GM19438 (cell line): Measurements from ENCODE around the gene RRBP1.

Experiments
- ATAC-seq: cut with Tn5 transposase; IDR thresholded peaks from one replicate; pipeline ENCODE4 v1.9.1; 2021; ENCODE audit warnings: low read depth; ENCODE audit not compliant: unreplicated experiment

The RRBP1 gene

DNA sequence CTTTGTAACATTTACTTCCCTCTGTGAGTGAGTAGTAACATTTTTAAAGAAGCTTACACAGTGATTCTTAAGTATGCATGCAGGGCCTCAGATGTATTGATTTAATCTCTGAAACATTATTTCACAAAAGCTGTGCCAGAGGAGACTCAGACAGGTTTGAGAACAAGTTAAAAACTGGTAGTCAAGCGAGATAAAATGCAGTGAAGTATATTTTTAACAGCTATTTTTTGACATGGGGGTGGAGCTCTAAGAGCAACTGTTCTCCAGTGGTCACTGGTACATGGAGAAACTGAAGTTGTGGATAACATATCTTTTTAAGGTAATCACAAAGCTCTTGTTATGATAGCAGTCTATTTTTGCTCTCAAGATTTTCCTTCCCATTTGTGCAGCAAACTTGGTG, 91.8 kb downstream of the RRBP1 start:
- no peak for ATAC-seq

DNA sequence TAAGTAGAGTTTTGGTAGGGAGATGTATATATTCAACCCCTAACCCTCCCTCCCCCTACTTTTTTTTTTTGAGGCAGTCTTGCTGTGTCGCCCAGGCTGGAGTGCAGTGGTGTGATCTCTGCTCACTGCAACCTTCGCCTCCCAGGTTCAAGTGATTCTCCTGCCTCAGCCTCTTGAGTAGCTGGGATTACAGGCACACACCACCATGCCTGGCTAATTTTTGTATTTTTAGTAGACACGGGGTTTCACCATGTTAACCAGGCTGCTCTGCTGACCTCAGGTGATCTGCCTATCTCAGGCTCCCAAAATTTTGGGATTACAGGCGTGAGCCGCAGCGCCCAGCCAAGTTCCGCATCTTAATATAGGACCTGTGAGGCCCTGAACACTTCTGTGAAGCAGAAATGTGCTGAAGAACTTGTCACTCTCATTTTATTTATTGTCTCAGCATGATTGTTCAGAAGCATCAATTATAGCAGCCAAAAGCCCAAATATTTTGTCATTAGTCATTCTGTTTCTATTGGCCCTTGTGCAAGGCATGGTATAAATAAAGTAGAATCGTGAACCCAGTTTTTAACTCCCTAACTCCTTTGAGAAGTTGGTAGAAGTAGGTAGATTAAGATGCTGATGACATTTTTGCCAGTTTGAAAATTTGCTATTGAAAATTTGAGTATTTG, 92.7 kb downstream of the RRBP1 start:
- ATAC-seq: no peak

DNA sequence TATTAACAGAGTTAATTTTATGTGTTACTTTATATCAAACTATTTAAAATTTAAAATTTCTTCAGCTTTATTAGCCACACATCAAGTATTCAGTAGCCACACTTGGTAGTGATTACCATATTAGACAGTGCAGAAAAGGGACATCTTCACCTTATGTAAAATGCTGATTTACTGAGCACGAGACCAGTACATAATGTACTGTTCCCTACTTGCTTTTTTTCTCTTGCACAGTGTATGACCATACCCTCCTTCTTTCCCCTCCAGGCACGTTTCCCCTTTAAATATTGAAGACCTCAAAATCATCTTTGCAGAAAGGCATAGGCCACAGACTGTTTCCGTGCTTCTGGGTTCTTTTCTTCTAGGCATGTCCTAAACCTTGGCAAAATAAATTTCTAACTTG, 94.2 kb downstream of the RRBP1 start:
- no peak for ATAC-seq

DNA sequence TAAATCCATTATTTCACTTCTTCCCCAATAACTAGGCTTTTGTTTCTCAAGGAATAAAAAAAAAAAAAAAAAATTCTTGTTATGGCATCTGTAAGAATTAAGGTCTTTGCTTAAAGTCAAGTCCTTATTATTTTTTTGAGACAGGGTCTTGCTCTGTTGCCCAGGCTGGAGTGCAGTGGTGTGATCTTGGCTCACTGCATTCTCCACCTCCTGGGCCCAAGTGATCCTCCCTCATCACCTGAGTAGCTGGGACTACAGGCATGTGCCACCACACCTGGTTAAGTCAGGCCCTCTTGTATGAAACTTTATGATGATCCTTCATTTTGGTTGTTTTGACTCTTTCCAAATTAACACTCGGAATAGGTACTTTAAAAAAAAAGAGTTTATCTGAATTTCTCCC, 94.9 kb downstream of the RRBP1 start:
- ATAC-seq: no peak

DNA sequence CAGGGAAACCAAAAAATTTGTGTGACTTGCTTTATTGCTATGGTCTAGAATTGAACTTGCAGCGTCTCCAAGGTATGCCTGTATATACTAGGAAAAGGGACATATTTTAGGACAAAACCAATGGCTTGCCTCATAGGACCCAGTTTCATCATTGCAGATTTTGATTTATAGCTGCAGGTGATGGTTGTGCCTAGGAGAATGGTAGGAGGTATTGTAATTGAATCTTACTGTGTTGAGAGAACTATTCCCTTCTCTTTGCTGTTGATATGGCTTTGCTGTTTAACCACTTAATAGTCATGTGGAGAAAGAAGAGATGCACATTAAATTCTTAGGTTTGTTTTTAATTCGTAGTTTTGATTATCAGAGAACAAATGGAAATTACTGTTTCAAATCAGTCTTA, 95.8 kb downstream of the RRBP1 start:
- ATAC-seq: no peak

DNA sequence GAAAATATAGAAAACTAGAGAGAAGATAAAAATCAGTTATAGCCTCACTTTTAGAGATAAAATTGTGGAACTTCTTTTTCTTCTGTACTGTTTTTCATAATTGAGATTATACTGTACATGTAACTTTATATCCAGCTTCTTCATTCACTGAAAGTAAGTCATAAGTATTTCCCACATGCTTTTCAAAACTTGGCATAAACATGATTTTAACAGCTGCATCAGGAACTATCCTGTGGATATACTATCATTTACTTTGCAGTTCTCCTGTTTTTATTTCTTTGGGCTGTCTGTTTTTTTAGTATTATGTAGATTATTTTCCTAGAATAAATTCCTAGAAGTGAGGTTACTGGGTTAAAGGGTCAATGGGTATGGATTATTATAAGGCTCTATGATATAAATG, 97.4 kb downstream of the RRBP1 start:
- ATAC-seq: no peak

DNA sequence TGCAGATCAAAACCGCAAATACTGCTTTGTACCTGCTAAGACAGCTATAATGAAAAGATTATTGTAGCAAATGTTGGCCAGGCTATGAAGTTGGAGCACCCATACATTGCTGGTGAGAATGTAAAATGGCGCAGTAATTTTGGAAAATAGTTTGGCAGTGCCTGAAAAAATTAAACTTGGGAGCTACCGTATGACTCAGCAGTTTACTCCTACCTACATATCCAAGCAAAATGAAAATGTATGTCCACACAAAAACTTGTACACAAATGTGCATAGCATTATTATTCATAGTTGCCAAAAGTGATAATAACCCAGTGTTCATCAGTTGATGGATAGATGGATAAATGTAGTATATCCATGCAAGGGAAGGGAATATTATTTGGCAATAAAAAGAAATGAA, 98.9 kb downstream of the RRBP1 start:
- ATAC-seq: no peak

DNA sequence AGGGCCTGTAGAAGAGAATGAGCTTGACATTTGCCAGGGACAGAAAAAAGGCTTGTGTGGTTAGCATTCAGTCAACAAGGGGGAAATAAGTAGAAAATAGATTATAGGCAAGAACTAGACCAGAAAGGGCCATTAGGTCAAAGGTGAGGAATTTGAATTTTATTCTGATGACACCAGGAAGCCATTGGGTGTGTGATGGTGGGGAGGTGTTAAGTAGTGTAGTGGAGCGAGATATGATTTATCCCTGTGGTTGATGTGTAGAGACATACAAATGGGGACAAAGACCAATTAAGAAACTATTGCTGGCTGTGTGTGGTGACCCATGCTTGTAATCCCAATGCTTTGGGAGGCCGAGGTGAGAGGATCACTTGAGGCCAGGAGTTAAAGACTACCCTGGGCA, 101.1 kb downstream of the RRBP1 start:
- no peak for ATAC-seq

DNA sequence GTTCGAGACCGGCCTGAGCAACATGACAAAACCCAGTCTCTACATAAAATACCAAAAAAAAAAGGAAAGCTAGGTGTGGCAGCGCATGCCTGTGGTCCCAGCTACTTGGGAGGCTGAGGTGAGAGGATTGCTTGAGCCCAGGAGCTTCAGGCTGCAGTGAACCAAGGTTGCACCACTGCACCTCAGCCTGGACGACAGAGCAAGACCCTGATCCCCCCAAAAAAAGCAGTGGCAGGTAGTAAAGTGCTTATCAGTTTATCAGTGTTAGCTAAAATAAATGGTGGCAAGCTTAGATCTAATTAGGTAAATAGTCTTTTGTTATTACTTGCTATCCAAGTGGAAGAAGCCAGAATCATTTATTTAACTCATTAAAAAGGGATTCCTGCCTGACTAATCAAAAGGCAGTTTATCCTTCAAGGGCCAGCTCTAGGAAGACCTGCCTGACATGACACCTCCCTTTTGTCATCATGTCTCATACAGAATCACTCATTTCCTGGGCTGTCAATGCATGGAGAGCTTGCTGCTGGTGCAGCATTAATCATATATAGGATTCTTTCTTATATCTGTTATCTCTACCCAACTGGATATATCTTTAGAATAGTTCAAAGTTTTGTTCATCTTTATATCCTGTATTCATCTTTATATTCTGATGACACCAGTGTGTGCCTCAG, 102.5 kb downstream of the RRBP1 start:
- ATAC-seq: no peak

DNA sequence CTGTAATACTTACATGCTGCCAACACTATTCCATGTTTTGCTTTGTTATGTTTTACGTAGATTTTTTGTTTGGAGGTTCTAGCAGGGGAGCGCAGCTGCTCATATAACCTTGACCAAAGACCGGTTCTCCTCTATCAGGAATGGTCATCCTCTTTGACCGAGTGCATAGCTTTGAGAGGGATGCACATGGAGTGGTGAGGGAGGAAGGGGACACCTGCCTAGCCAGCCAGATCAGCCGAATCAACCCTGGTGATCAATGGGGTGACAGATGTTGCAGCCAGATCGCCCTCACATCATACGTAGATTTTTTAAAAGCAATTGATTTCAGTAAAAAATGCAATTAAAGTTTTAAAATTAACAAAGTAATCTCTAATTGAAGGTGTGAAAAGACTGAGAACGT, 105.8 kb downstream of the RRBP1 start:
- no peak for ATAC-seq

DNA sequence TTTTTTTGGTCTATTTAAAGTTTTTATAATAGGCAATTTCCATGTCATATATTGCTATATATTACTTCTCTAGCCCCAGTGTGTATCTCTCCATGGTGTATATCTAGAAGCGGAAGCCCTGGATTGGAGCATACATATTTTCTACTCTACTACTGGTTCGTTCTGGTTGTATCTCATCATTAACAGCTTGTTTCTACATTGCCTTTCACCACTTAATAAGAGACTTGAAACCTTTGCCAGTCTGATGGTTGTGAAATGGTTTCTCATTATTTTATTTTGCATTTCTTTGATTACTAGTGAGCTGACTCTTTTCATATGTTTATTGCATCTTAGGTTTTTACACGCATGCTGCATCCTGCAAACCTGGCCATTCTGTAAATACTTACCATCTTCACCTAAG, 108.6 kb downstream of the RRBP1 start:
- ATAC-seq: no peak

DNA sequence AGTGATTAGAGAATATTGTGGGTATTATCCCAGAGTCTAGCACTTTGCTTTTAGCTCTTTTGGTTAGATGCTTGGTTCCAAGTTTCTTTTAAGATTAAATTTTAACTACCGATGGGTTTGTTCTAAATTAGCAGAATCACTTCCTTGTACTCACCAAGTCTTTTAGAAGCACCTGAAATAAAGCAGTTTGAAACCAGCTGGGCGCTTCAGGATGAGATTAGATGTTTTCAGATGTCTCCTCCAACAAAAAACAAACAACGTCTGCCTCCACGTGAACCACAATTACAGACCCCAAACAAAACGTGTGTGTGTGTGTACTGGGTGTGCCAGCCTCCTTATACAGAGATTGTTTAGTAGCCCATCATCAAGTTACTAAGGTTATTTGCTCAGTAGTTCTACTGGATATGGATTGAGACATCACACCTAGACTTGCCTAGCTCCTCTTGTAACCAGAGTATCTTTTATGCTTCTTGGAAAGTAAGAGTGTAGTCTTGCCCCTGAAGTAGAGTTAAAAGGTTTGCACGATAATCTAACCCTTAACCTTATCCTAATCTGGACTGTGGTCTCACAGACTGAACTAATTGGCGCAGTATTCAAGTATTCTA, 109.9 kb downstream of the RRBP1 start:
- no peak for ATAC-seq

DNA sequence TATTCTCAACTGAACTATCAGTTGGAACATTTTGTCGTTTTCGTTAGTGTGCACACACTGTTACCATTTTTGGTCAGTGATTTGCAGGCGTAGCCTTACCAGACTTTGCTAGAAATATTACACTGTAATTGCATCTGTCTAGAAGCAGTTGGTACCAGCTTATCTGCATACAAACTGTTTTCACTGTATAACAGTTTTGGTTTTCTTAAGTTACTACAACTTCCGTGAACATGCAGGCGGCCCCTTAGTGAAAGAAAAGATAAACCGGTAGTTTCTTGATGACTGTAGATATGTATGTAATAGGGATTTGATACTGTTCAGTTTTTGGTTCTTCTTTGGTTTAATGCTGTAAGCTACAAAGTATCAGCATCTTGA, 110.9 kb downstream of the RRBP1 start:
- no peak for ATAC-seq

DNA sequence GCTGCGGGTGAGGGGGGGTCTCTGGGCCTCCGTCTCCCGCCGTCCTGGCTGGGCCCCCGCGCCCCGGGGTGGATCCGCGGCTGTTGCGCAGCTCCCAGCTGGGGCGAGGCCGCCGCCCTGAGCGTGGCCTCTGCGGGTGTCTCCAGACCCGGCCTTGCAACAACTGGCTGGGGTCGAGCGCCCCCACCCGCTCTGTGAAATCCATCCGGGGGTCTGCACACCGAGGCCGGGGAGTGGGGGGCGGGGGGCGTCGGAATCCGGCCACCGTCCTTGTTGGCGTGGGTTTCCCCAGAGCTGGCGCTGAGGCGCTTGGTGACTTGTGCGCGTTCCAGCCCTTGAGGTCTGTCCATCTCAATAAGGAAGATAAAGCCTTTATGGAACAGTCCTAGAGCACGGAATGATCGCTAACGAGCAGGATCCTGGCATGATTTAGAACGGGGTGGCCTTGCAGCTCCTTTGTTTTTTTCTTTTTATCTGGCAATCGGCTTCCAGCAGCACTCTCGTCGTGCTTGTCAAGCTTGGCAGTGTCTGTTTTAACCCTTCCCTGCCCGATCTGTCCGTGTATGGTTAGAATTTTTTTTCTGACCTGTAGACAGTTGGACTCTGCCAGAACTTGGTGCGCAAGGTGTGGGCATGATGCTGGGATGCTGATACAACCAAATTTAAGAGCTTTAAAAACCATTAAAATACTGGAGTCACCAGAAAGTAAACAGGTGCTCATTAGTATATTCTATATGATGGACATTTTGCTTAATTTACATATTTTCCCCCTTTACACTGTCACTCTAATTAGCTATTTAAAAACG, 111.5 kb downstream of the RRBP1 start:
- ATAC-seq: peak; percentile 44

DNA sequence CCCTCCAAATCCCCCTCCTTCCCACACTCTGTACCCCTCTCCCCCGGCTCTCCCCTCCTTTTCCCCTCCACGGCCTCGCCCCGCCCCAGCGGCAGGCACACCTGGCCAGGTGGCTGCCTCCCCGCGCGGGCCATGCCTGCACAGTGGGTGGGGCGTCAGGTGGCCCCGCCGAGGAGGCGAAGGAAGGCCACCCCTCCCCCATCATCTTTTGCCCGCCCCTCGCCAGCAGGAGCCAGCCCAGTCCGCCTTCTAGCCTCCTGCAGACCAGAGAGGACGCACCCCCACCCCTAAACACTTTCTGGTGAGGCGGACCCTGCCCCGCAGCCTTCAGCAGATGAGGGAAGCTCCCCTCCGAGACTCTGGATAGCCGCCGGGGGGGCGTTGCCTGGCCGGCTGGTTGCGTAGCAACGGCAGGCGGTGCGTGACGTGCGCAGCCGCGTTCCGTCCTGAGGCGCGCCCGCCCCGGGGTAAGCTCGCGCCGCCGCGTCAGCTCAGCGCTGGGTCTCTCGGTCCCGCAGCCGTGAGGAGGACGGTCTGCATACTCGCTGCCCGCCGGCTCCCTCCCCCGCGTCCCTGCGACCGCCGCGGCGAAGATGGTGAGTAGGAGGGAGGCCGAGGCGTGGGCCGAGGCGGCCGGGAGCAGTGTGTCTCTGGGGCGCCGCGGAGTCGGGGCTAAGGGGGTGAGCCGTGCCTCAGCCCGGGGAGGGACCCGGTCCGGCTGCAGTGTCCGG, 112.3 kb downstream of the RRBP1 start, which contains the start of gene DSTN:
DSTN (plus strand) TSS at position 460 of the 731 bp plus-strand sequence; CDS start at position 594, 134 bp downstream.
- peak; percentile 91 for ATAC-seq

DNA sequence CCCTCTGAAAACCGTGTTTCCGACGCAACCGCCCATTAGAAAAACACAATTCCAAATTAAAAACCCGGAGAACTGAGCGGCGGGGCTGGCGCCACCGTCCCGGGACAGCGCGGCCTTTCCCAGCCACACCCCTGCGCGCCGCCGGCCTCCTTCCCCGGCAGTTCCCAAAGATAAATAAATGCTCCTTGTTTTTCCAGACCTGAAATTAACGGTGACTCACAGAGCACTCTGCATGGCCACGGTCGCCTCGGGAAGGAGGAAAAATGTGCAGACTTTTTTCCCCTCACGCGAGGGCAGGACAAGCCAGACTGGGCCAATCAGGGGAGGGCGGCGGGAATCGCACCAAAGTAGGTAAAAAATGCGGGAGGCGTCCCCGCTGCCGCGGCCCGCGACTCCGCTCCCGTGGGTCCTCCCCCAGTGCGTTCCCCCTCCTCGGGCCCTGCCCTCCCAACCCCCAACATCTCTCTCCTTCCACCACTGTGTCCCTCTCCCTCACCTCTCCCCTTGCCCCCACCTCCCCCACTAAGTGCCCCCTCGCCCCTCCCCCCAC, 113.0 kb downstream of the RRBP1 start:
- ATAC-seq: no peak

DNA sequence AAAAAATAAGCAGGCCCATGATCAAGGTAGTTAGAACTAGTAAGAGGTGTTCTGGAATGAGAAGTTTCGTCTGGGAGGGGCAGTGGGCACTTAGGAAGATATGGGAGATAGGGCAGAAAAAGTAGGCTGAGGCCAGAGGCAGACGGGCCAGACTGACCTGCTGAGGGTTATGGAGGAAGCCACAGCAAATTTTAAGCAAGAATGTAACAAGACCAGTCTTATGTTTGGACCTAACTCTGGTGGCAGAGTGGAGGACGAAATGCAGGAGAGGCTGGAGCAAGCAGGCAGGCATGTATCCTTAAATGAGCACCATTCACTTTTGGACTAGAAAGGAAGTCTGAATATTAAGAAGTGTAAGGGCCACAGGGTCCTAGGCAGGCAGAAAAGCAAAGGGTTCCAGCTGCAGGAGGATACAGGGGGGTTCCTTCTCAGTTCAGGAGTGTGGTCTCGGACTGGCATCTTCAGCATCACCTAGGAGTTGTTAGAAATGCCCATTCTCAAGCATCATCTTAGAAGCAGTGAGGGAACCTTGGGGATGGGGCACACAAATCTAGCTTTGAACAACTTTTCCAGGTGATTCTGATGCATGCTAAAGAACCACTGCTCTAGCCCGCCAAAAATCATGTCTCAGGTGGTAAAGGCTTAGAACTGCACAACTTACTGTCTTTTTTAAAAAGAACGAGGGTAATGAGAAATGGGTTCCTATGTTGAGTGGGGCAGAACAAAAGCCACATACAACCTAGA, 113.8 kb downstream of the RRBP1 start:
- ATAC-seq: no peak

DNA sequence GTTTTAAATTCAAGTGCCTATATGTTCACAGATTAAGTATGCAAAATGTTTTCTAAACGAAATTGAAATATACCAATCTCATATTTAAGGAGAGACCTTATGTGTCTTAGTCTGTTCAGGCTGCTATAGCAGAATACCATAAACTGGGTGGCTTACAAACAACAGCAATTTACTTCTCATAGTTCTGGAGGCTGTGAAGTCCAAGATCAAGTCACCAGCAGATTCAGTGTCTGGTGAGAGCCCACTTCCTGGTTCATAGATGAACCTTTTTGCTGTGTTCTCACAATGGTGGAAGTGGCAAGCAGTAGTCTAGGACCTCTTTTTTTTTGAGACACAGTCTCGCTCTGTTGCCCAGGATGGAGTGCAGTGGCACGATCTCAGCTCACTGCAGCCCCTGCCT, 115.7 kb downstream of the RRBP1 start:
- ATAC-seq: no peak

DNA sequence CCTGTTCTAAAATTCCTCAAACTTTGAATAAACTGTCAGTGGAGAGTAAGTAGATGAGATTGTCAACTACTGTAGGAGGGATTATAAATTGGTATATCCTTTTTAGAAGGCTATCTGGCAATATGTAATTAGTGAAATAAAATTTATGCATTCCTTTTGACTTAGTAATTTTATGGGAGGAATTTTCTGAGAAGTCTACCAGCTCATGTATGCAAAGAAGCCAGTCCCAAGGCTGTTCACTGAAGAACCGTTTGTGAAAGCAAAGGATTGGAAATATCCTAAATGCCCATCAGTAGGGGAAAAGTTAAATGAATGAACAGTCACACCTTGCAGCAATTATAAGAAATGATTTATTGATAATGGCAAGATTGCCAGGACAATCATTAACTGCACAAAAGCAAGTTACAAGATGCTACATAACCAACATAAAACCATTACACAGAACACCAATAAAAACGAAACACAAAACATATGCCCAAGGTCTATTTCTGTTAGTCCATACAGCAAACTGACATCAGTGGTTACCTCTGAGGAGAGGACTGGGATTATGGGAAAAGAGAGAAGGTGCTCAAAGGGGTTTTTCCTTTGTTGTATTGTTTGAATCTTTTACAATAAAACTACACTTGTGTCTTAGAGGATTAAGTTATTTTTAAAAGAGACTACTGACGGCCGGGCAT, 116.7 kb downstream of the RRBP1 start:
- no peak for ATAC-seq
